Bronchial epithelial cell (primary cell): ENCODE measurements around the gene PTPRN2. TPM values are rescaled to one million over a fixed set of nuclear protein-coding genes. Genes with fewer than 3 reads are reported as not detected.

Experiments used
- DNase-seq: peaks from one replicate; pipeline ENCODE4 v3.0.0-alpha.2; 2010; ENCODE audit warnings: low read depth
- FAIRE-seq: peaks from 2 replicates; lab custom pipeline; 2011; peaks lifted over from hg19 to GRCh38; lab: Jason Lieb, UNC
- H3K27me3 ChIP-seq: 2 replicates; pipeline ENCODE4 v1.5.1; 2011; ENCODE audit warnings: low read length; ENCODE audit not compliant: control insufficient read depth, insufficient read depth
- H3K36me3 ChIP-seq: 2 replicates; pipeline ENCODE4 v1.5.1; 2011; ENCODE audit warnings: low read length; ENCODE audit not compliant: control insufficient read depth, insufficient read depth
- H3K4me3 ChIP-seq: 2 replicates; pipeline ENCODE4 v1.5.1; 2011; ENCODE audit warnings: mild to moderate bottlenecking, low read depth, low read length, control low read depth
- CTCF ChIP-seq: IDR thresholded peaks from 2 replicates; pipeline ENCODE4 v1.5.1; 2011; ENCODE audit warnings: mild to moderate bottlenecking, moderate library complexity, low read length, control low read depth, inconsistent platforms; ENCODE audit not compliant: insufficient read depth, severe bottlenecking
- total RNA-seq: library from RNA; depleted of rRNA; stranded (reverse); fragments of >200 nt; gene quantifications from 2 replicates; pipeline ENCODE4 v1.2.1, GENCODE V29; 2014

PTPRN2 gene
- total RNA-seq, 1 donor from 2014 or later: 1.1 TPM

GRCh38 chr7:157622000-157622399 lies 965.6 kb downstream of the PTPRN2 start:
- no peak for FAIRE-seq
- TF ChIP-seq CTCF: no peak
- Histone ChIP-seq H3K36me3 (no peaks in the 10 kb centered on the region), H3K27me3 (no peaks in the 10 kb centered on the region), H3K4me3 (no peak overlapping the region)
- DNase-seq: no peak

GRCh38 chr7:157621131-157621681 lies 966.4 kb downstream of the PTPRN2 start:
- Histone ChIP-seq H3K27me3 (no peaks in the 10 kb centered on the region), H3K4me3 (no peak overlapping the region), H3K36me3 (no peaks in the 10 kb centered on the region)
- TF ChIP-seq CTCF: no peak
- DNase-seq (no peak), FAIRE-seq (no peak)

- no peak overlapping the region for H3K4me3 ChIP-seq
- DNase-seq (no peak), FAIRE-seq (no peak)
- no peak for TF ChIP-seq CTCF
- no peaks in the 10 kb centered on the region for H3K36me3 ChIP-seq
- H3K27me3 ChIP-seq: no peaks in the 10 kb centered on the region
Measured at GRCh38 chr7:157620616-157621015, 967.0 kb downstream of the PTPRN2 start.

GRCh38 chr7:157619753-157620525 lies 967.7 kb downstream of the PTPRN2 start:
- TF ChIP-seq CTCF: no peak
- Histone ChIP-seq H3K36me3 (no peaks in the 10 kb centered on the region), H3K27me3 (no peaks in the 10 kb centered on the region), H3K4me3 (no peak overlapping the region)
- FAIRE-seq: no peak
- no peak for DNase-seq

DNA sequence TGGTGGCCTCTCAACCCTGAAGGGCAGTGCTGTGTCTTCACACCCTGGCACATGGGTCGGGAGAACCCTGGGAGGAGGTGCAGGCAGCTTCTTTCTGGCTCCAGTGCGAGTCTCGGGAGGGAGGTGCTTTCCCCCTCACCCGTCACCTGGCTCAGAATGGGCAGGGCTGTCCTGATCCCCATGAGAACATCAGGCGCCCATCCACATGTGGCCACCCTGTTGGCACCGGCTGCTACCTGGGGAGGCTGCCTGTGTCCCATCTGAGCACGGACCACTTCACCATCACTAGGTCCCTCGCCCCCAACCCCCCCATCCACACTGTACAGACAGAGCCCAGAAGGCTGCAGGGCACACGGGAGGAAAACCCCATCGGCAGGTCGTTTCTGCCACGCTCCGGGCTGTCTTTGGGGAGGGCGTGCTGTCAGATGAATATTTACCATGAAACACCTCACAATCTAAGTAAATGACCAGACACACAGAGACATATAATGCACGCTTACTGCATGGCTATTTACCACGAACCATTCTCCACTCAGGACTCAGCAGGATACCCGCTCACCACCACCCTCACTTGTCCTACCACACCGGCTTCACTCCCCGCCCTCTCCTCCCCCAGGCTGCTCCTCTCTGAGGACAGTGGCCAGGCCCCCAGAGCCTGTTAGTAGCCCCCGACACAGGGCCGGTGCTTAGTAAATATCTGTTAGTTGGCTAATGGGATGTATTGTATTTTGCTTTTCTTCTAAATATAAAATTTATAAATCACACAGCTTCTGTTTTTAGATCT lies 968.6 kb downstream of the PTPRN2 start:
- no peaks in the 10 kb centered on the region for H3K27me3 ChIP-seq
- no peak overlapping the region for H3K4me3 ChIP-seq
- no peaks in the 10 kb centered on the region for H3K36me3 ChIP-seq
- TF ChIP-seq CTCF: no peak
- DNase-seq (no peak), FAIRE-seq (no peak)
